HepG2 (cell line): ENCODE results near the gene LRPAP1. TPM values are rescaled to one million over a fixed set of nuclear protein-coding genes. Genes with fewer than 3 reads are reported as not detected.

Source experiments
- GATA4 ChIP-seq: sonication (generic); IDR thresholded peaks from 2 replicates; pipeline ENCODE4 v1.6.1; 2016; ENCODE audit warnings: antibody characterized with exemption, low read depth, borderline replicate concordance
- KDM2A ChIP-seq: sonication (generic); formaldehyde crosslinking; IDR thresholded peaks from 2 replicates; pipeline ENCODE4 v1.4.0; 2020; ENCODE audit warnings: low read depth, missing genetic modification reagents, borderline replicate concordance
- TBX2 ChIP-seq: sonication (generic); formaldehyde crosslinking; IDR thresholded peaks from 2 replicates; pipeline ENCODE4 v1.5.0; 2020; ENCODE audit warnings: missing genetic modification reagents, mild to moderate bottlenecking, borderline replicate concordance
- WIZ ChIP-seq: sonication (generic); formaldehyde crosslinking; IDR thresholded peaks from 2 replicates; pipeline ENCODE4 v1.5.1; 2020; ENCODE audit warnings: mild to moderate bottlenecking, missing genetic modification reagents
- ZBTB40 ChIP-seq, 2 experiments: fragments of 450-650 bp in 1 of 2; sonication (generic) in 1 of 2; formaldehyde crosslinking in 1 of 2; IDR thresholded peaks; 2 replicates each; pipeline versions ENCODE4 v1.6.1 to v1.8.0; 2016 to 2022; ENCODE audit warnings: antibody characterized with exemption in 1 of 2, mild to moderate bottlenecking in 1 of 2, missing genetic modification reagents in 1 of 2
- ZNF790 ChIP-seq: sonication (generic); formaldehyde crosslinking; IDR thresholded peaks from 2 replicates; pipeline ENCODE4 v1.8.0; 2022; ENCODE audit warnings: missing genetic modification reagents, mild to moderate bottlenecking, borderline replicate concordance
- polyA plus RNA-seq, 8 experiments: library from polyadenylated mRNA; depleted of rRNA in 3 of 8; stranded (reverse) in 7 of 8; unstranded in 1 of 8; fragments of >200 nt; fragmentation: Illumina TruSeq in 4 of 8; extraction: Trizol in 4 of 8; gene quantifications; 2 replicates each; pipeline versions ENCODE4 v1.2.1 to v1.2.3, GENCODE V29; 2011 to 2016; ENCODE audit warnings: low read depth in 4 of 8, missing spikeins in 1 of 8, mixed read lengths in 1 of 8; ENCODE audit not compliant: insufficient read depth in 1 of 8
- total RNA-seq, 5 experiments: library from RNA; depleted of rRNA; stranded (reverse); fragments of >200 nt; fragmentation: Illumina TruSeq; extraction: Trizol; gene quantifications; 2 replicates each; pipeline ENCODE4 v1.2.3, GENCODE V29; 2016; ENCODE audit warnings: low read depth in 1 of 5
- TF ChIP-seq, protein P1 (sequence below): sonication (generic); formaldehyde crosslinking; IDR thresholded peaks from 2 replicates; pipeline ENCODE4 v1.5.1; 2020; ENCODE audit warnings: mild to moderate bottlenecking, missing genetic modification reagents, moderate library complexity

LRPAP1 gene
- total and polyA plus RNA-seq, 2 of the 13 experiments (the other 11 are each of a cell fraction or from before 2014, with no cell fraction given) = 153 to 191 TPM

GRCh38 chr4:3480528-3481112 is 51.6 kb downstream of the LRPAP1 start (continued):
- no peak for TF ChIP-seq ZBTB40 (IDR thresholded peaks at IDR 0.05)
- peak; percentile 20; the same call in 1 of the 2 replicates for TF ChIP-seq ZBTB40 (CRISPR knock-in tag; IDR thresholded peaks at IDR 0.05)
- no peak for TF ChIP-seq ZNF790 (CRISPR knock-in tag)
- no peak for TF ChIP-seq GATA4
- TF ChIP-seq, protein P1, sequence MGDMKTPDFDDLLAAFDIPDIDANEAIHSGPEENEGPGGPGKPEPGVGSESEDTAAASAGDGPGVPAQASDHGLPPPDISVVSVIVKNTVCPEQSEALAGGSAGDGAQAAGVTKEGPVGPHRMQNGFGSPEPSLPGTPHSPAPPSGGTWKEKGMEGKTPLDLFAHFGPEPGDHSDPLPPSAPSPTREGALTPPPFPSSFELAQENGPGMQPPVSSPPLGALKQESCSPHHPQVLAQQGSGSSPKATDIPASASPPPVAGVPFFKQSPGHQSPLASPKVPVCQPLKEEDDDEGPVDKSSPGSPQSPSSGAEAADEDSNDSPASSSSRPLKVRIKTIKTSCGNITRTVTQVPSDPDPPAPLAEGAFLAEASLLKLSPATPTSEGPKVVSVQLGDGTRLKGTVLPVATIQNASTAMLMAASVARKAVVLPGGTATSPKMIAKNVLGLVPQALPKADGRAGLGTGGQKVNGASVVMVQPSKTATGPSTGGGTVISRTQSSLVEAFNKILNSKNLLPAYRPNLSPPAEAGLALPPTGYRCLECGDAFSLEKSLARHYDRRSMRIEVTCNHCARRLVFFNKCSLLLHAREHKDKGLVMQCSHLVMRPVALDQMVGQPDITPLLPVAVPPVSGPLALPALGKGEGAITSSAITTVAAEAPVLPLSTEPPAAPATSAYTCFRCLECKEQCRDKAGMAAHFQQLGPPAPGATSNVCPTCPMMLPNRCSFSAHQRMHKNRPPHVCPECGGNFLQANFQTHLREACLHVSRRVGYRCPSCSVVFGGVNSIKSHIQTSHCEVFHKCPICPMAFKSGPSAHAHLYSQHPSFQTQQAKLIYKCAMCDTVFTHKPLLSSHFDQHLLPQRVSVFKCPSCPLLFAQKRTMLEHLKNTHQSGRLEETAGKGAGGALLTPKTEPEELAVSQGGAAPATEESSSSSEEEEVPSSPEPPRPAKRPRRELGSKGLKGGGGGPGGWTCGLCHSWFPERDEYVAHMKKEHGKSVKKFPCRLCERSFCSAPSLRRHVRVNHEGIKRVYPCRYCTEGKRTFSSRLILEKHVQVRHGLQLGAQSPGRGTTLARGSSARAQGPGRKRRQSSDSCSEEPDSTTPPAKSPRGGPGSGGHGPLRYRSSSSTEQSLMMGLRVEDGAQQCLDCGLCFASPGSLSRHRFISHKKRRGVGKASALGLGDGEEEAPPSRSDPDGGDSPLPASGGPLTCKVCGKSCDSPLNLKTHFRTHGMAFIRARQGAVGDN (CRISPR knock-in tag) = peak; percentile 57
- TF ChIP-seq TBX2 = 0 out of 2 replicates have a peak, but pooled peaks have one; percentile 18
- no peak for TF ChIP-seq WIZ (CRISPR knock-in tag)
- peak; percentile 51; the same call in 1 of the 2 replicates for TF ChIP-seq KDM2A (CRISPR knock-in tag)
